Measurements from ENCODE around the gene PCDHB3.
"Not testable (repeated sequence)": the region's sequence is repeated elsewhere in the genome, so short reads cannot be mapped to it uniquely, and the experiment has no call there.

The PCDHB3 gene

DNA sequence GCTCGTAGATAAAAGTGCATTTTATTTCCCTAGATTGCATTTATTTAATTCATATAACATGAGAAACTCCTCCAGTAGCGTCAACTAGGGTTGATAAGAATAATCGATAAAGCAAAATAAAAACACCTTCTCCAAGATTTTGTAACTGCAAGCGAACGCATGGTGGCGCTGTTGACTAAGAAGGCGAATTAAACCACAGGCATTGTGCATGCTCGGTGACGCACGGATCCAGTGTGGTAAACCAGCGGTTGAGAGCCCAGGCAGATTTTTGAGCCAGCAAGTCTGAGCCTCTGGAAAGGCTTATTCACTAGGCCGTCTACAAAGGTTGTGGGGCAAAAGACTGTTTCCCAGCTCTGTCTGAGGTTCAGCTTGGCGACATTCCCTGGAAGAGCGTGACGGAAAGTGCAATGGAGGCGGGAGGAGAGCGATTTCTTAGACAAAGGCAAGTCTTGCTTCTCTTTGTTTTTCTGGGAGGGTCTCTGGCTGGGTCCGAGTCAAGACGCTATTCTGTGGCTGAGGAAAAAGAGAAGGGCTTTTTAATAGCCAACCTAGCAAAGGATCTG, at the start of gene PCDHB3:
TSS of gene PCDHB3 (plus strand) at position 231 of the 563 bp plus-strand sequence. CDS start at position 408, 177 bp downstream.
- no peak for DNase-seq (ENCODE audit: low read depth, low spot score)

DNA sequence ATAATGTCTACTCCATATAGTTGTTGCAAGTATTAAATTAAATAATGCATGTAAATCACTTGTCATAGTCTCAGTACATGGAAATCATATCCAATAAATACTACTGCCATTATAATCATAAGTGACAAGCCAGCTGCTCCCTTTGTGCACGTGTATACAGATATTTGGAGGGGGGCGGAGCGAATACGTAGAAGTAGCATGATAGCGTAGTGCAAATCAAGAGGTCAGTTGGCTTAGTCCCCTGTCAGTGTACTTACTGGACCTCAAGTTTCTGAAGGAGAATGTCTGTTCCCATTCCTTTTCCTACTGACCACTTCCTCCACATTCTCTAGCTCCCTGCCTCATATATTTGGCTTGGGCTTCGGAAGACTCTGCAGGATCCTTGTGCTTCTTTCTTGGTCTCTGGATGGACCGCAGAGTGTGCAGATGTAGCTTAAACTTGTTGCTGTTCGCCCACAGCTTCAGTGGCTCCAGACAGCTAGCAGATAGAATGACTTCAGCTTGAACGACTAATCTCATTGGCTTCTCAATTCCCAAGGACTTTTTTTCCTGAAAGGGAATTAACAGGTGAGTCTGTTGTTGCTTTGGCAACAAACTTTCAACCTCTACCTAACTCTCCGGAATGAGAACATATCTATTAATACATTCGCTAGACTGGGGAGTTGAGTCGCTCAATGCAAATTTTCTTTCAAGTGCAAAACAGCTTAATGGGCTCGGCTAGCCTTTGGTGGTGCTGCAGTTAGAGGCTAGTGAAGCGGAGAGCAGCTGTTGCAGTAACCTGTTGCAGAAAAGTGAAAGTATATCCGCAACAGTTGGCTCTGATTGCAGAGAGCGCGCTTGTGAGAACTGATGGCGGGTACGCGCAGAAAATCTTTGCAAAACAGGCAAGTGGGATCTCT, 49.4 kb upstream of the PCDHB3 start, which contains the start of gene PCDHB1:
TSS of gene PCDHB1 (plus strand) at position 753 of the 899 bp plus-strand sequence. CDS start at position 850, 97 bp downstream.
- DNase-seq (ENCODE audit: low read depth, low spot score) = no peak

GRCh38 chr5:141051521-141051866, 48.8 kb upstream of the PCDHB3 start:
- no peak for DNase-seq (ENCODE audit: low read depth, low spot score)

DNA sequence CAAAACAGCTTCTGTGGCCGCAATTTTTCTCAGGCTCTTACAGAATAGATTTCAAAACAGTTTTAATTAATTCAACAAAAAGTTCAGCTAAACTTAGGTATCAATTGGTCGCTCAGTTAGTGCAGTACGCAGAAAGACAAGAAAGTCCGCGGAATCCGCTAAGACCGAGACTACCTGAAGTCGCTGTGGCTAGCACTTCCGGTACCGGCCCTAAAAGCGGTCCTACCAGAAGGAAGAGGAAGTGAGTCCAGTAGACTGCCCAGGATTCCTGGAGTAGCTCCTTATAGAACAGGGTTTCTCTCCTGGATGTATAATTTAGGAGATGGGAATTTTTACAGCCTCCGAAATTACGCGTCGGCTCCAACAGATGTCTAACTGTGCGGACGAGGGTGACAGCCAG, 22.4 kb upstream of the PCDHB3 start:
- no peak for DNase-seq (ENCODE audit: low read depth, low spot score)

DNA sequence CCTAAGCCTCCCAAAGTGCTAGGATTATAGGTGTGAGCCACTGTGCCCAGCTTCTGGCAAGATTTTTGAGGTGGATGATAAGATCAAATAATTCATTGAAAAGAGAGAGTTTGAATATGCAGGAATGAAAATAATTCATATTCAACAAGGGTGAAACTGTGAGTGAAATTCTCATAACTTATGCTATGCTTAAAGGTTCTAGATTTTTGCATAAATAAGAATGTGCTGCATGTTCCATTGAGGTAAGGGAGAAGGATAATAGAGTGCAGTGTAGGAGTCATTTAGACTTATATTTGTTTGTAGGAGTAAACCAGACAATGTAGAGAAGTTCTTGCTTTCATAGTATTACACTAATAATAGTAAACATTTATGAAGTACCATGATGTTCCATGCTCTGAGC, 18.0 kb upstream of the PCDHB3 start:
- DNase-seq (ENCODE audit: low read depth, low spot score) = no peak

DNA sequence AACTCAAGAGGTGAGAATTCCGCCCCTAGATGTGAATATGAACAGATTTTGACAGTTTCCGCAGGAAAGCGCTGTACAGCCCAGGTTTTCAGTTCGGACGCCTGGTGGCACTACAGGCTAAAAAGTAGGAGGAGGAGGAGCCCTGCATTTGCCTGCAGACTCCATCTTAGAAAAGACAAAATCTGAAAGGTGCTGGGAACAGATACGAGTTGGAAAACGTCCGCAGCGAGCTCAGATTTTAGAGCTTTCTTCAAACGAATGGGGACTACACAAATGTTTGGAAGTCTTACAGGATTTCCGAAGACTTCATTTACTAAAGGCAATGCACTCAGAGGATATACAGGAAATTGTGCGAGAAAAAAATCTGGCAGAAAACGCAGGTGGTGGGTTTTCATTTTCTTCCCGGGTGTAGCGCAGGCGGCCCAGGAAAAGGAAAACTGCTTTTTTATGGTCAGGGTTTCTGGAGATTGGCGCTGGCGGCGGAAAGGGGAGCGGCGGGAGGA, 15.7 kb upstream of the PCDHB3 start:
- no peak for DNase-seq (ENCODE audit: low read depth, low spot score)

GRCh38 chr5:141094481-141095262, 5.6 kb upstream of the PCDHB3 start, which contains the start of gene PCDHB2:
Gene PCDHB2 (plus strand): TSS chr5:141094615. CDS start chr5:141094791, 176 bp downstream.
- DNase-seq (ENCODE audit: low read depth, low spot score) = no peak

DNA sequence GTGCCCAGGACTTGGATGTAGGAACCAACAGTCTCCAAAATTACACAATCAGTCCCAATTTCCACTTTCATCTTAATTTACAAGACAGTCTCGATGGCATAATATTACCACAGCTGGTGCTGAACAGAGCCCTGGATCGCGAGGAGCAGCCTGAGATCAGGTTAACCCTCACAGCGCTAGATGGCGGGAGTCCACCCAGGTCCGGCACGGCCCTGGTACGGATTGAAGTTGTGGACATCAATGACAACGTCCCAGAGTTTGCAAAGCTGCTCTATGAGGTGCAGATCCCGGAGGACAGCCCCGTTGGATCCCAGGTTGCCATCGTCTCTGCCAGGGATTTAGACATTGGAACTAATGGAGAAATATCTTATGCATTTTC, 5.0 kb upstream of the PCDHB3 start:
- DNase-seq (ENCODE audit: low read depth, low spot score) = no peak

GRCh38 chr5:141096181-141096580, 4.1 kb upstream of the PCDHB3 start:
- not testable (repeated sequence) for DNase-seq (ENCODE audit: low read depth, low spot score)

DNA sequence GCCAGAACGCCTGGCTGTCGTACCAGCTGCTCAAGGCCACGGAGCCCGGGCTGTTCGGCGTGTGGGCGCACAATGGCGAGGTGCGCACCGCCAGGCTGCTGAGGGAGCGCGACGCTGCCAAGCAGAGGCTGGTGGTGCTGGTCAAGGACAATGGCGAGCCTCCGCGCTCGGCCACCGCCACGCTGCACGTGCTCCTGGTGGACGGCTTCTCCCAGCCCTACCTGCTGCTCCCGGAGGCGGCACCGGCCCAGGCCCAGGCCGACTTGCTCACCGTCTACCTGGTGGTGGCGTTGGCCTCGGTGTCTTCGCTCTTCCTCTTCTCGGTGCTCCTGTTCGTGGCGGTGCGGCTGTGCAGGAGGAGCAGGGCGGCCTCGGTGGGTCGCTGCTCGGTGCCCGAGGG, 3.7 kb upstream of the PCDHB3 start:
- DNase-seq (ENCODE audit: low read depth, low spot score) = not testable (repeated sequence)

DNA sequence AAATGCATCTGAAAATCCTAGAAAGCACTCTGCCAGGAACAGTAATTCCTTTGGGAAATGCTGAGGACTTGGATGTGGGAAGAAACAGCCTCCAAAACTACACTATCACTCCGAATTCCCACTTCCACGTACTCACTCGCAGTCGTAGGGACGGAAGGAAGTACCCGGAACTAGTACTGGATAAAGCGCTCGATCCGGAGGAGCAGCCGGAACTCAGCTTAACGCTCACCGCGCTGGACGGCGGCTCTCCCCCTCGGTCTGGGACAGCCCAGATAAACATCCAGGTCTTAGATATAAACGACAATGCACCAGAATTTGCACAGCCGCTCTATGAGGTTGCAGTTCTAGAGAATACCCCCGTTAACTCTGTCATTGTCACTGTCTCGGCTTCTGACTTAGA, 786 bp downstream of the PCDHB3 start:
- DNase-seq (ENCODE audit: low read depth, low spot score) = no peak

GRCh38 chr5:141102070-141102469, 1.8 kb downstream of the PCDHB3 start:
- not testable (repeated sequence) for DNase-seq (ENCODE audit: low read depth, low spot score)

- DNase-seq (ENCODE audit: low read depth, low spot score) = not testable (repeated sequence)
These were observed 2.2 kb downstream of the PCDHB3 start for GRCh38 chr5:141102471-141102870.

DNA sequence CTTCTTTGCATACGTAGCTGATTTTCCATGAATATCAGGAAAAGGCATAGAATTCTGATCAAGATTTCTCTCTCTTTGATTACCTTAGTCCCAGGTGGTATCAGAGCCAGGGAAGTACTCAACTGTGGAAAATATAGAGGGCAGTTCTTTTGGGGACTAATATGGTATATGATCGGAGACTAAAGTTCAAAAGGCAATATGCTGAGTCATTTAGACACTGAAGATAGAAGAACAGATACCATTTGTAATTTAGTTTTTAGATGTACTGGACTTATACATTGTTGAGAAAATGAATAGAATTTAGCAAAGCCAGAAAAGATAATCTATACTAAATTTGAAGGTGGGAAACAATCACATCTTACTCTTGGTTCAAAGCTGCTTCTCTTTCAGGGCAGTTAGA, 5.1 kb downstream of the PCDHB3 start:
- DNase-seq (ENCODE audit: low read depth, low spot score) = no peak

DNA sequence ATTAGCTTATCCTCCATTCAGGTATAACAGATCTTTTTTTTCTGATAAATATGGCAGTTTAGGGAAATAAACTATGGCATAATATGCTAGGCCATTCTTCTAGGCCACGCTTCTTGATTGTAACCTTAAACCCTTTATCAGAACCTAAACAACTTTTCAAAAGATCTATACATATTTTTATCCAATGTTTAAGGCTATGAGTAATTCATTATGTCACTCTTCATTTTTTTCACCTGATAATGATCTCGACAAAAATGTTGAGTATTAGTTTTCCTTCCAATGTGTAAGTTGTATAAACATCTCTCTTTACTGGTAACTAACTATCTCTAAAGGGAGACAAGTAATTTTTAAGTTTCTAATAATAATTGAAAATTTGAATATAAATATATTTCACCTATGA, 19.0 kb downstream of the PCDHB3 start:
- DNase-seq (ENCODE audit: low read depth, low spot score) = no peak

- DNase-seq (ENCODE audit: low read depth, low spot score) = no peak
These were observed 21.3 kb downstream of the PCDHB3 start, which contains the start of gene PCDHB4 for GRCh38 chr5:141121563-141121962. Gene PCDHB4 (plus strand): TSS chr5:141121818. CDS start chr5:141121999, 181 bp downstream.

DNA sequence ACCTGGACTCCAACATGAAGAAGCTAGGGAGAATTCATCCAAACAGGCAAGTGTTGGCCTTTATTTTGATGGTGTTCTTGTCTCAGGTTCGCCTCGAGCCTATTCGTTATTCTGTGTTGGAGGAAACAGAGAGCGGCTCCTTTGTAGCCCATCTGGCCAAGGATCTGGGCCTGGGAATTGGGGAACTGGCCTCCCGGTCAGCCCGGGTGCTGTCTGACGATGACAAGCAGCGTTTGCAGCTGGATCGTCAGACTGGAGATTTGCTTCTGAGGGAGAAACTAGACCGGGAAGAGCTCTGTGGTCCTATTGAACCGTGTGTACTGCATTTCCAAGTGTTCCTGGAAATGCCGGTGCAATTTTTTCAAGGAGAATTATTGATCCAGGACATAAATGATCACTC, 21.7 kb downstream of the PCDHB3 start:
- DNase-seq (ENCODE audit: low read depth, low spot score) = no peak

GRCh38 chr5:141123396-141124135, 23.3 kb downstream of the PCDHB3 start:
- DNase-seq (ENCODE audit: low read depth, low spot score) = not testable (repeated sequence)

- DNase-seq (ENCODE audit: low read depth, low spot score) = no peak
These were observed 27.0 kb downstream of the PCDHB3 start for GRCh38 chr5:141127305-141127704.

GRCh38 chr5:141135030-141135717, 34.9 kb downstream of the PCDHB3 start, which contains the start of gene PCDHB5:
Gene PCDHB5 (plus strand): TSS chr5:141135206. CDS start chr5:141135435, 229 bp downstream.
- DNase-seq (ENCODE audit: low read depth, low spot score) = no peak

Data from activated naive CD8-positive, alpha-beta T cell treated with anti-CD3 and anti-CD28 coated beads, Interleukin-2, amount 50 U/mL, for 16 hours (primary cell).